H1 (cell line): ENCODE data around the gene ATP11A. TPM values are rescaled to one million over a fixed set of nuclear protein-coding genes. Genes with fewer than 3 reads are reported as not detected.
A peak's percentile ranks its signal among the peaks of the same experiment; 100 is the strongest.

Experiments
- CTCF ChIA-PET: fragments of 300-600 bp; sonication (Branson Sonifier 250); formaldehyde crosslinking; loops from one replicate; lab custom pipeline; 2021; ENCODE audit not compliant: partially characterized antibody; lab: Charles Lee
- POLR2A ChIA-PET: fragments of 300-600 bp; sonication (Branson Sonifier 250); formaldehyde crosslinking; loops from one replicate; lab custom pipeline; 2021; ENCODE audit warnings: inconsistent platforms; ENCODE audit not compliant: partially characterized antibody; lab: Charles Lee
- DNase-seq, 2 experiments: peaks; one replicate each; pipeline versions ENCODE4 v3.0.0 to v3.0.0-alpha.2; 2010 to 2022; ENCODE audit warnings: low spot score in 2 of 2, low read depth in 1 of 2, mixed read lengths in 1 of 2
- FAIRE-seq: peaks from 2 replicates; lab custom pipeline; 2011; peaks lifted over from hg19 to GRCh38; lab: Jason Lieb, UNC
- H2AFZ ChIP-seq: 2 replicates; pipeline ENCODE4 v1.8.1; 2012; ENCODE audit warnings: low read length, inconsistent platforms
- H2AK5ac ChIP-seq: 2 replicates; pipeline ENCODE4 v1.6.1; 2013; ENCODE audit warnings: low read depth, low read length
- H2BK120ac ChIP-seq: replicated peaks from 2 replicates; pipeline ENCODE3; 2013; ENCODE audit warnings: low read depth, low read length, inconsistent platforms
- H2BK12ac ChIP-seq: 2 replicates; pipeline ENCODE4 v1.6.1; 2013; ENCODE audit warnings: low read depth, low read length
- H2BK15ac ChIP-seq: 2 replicates; pipeline ENCODE4 v1.6.1; 2013; ENCODE audit warnings: low read length
- H2BK20ac ChIP-seq: 2 replicates; pipeline ENCODE4 v1.6.1; 2013; ENCODE audit warnings: low read length
- H2BK5ac ChIP-seq: 2 replicates; pipeline ENCODE4 v1.6.1; 2013; ENCODE audit warnings: low read depth, low read length
- H3K14ac ChIP-seq: 2 replicates; pipeline ENCODE4 v1.6.1; 2013; ENCODE audit warnings: inconsistent platforms; ENCODE audit not compliant: insufficient read length
- H3K18ac ChIP-seq: 2 replicates; pipeline ENCODE4 v1.6.1; 2013; ENCODE audit warnings: low read length; ENCODE audit errors: extremely low read depth
- H3K23ac ChIP-seq: 2 replicates; pipeline ENCODE4 v1.6.1; 2013; ENCODE audit warnings: inconsistent platforms; ENCODE audit not compliant: insufficient read length
- H3K23me2 ChIP-seq: 2 replicates; pipeline ENCODE4 v1.6.1; 2013; ENCODE audit warnings: low read depth, low read length
- H3K27ac ChIP-seq: 2 replicates; pipeline ENCODE4 v1.6.1; 2011; ENCODE audit warnings: low read depth, low read length, inconsistent platforms
- H3K27me3 ChIP-seq, 4 experiments: replicated peaks in 1 of 4; 1 replicate in 1 of 4; 2 replicates in 3 of 4; pipeline versions ENCODE4 v1.6.1 to v1.8.1; 2011 to 2013; ENCODE audit warnings: low read length in 3 of 4, mild to moderate bottlenecking in 3 of 4, inconsistent platforms in 2 of 4, mixed read lengths in 2 of 4, moderate library complexity in 1 of 4; ENCODE audit not compliant: control insufficient read depth in 3 of 4, insufficient read depth in 3 of 4; ENCODE audit errors: extremely low read depth in 1 of 4
- H3K36me3 ChIP-seq, 4 experiments: 2 replicates each; pipeline versions ENCODE4 v1.6.1 to v1.8.1; 2011 to 2013; ENCODE audit warnings: mild to moderate bottlenecking in 4 of 4, low read length in 3 of 4, moderate library complexity in 2 of 4, control low read depth in 1 of 4, inconsistent platforms in 1 of 4; ENCODE audit not compliant: insufficient read depth in 4 of 4, control insufficient read depth in 2 of 4
- H3K4ac ChIP-seq: replicated peaks from 2 replicates; pipeline ENCODE3; 2013; ENCODE audit warnings: low read length, low read depth, mixed read lengths, inconsistent platforms; ENCODE audit not compliant: insufficient read length
- H3K4me1 ChIP-seq, 4 experiments: replicated peaks in 1 of 4; 1 replicate in 1 of 4; 2 replicates in 3 of 4; pipeline versions ENCODE4 v1.6.1 to v1.8.1; 2011 to 2013; ENCODE audit warnings: low read length in 3 of 4, inconsistent platforms in 2 of 4, mixed read lengths in 1 of 4; ENCODE audit not compliant: insufficient read depth in 4 of 4, control insufficient read depth in 3 of 4
- H3K4me2 ChIP-seq, 2 experiments: 2 replicates each; pipeline versions ENCODE4 v1.6.1 to v1.8.1; 2011 to 2013; ENCODE audit warnings: low read depth in 2 of 2, low read length in 2 of 2, control low read depth in 1 of 2, inconsistent platforms in 1 of 2, mild to moderate bottlenecking in 1 of 2; ENCODE audit not compliant: insufficient read depth in 1 of 2
- H3K4me3 ChIP-seq, 4 experiments: fragments of 200-600, 300-600 bp in 1 of 4; sonication (generic), shearing (Covaris generic), sonication (Bioruptor Twin) in 1 of 4; 2 replicates each; pipeline versions ENCODE4 v1.5.1 to v1.8.1; 2011 to 2016; ENCODE audit warnings: low read length in 4 of 4, low read depth in 3 of 4, control low read depth in 2 of 4, inconsistent platforms in 2 of 4, mild to moderate bottlenecking in 2 of 4, mixed read lengths in 1 of 4, moderate library complexity in 1 of 4; ENCODE audit not compliant: insufficient read depth in 2 of 4; ENCODE audit errors: extremely low read depth in 1 of 4
- H3K56ac ChIP-seq: replicated peaks from 2 replicates; pipeline ENCODE3; 2013; ENCODE audit warnings: low read depth, mild to moderate bottlenecking, mixed read lengths, low read length, inconsistent platforms; ENCODE audit not compliant: insufficient read length
- H3K79me1 ChIP-seq: 2 replicates; pipeline ENCODE4 v1.6.1; 2013; ENCODE audit warnings: low read depth, low read length, control low read depth
- H3K79me2 ChIP-seq, 2 experiments: 2 replicates each; pipeline versions ENCODE4 v1.6.1 to v1.8.1; 2012 to 2013; ENCODE audit warnings: low read length in 2 of 2, mild to moderate bottlenecking in 2 of 2, inconsistent platforms in 1 of 2; ENCODE audit not compliant: insufficient read depth in 2 of 2, control insufficient read depth in 1 of 2
- H3K9ac ChIP-seq, 4 experiments: replicated peaks in 1 of 4; 1 replicate in 1 of 4; 2 replicates in 3 of 4; pipeline versions ENCODE4 v1.6.1 to v1.8.1; 2011 to 2013; ENCODE audit warnings: low read depth in 3 of 4, low read length in 3 of 4, control low read depth in 2 of 4, mild to moderate bottlenecking in 2 of 4, moderate library complexity in 2 of 4, inconsistent platforms in 1 of 4; ENCODE audit errors: extremely low read depth in 1 of 4
- H3K9me3 ChIP-seq, 2 experiments: 2 replicates each; pipeline versions ENCODE4 v1.6.1 to v1.8.1; 2012 to 2013; ENCODE audit warnings: mild to moderate bottlenecking in 2 of 2, moderate library complexity in 2 of 2, control low read depth in 1 of 2, inconsistent platforms in 1 of 2, low read depth in 1 of 2, low read length in 1 of 2, mixed read lengths in 1 of 2; ENCODE audit not compliant: insufficient read depth in 2 of 2
- H4K20me1 ChIP-seq, 2 experiments: replicated peaks in 1 of 2; 2 replicates each; pipeline versions ENCODE3 to v1.8.1; 2011 to 2013; ENCODE audit warnings: inconsistent platforms in 2 of 2, low read length in 2 of 2, mild to moderate bottlenecking in 1 of 2; ENCODE audit not compliant: insufficient read depth in 2 of 2, control insufficient read depth in 1 of 2
- H4K5ac ChIP-seq: 2 replicates; pipeline ENCODE4 v1.6.1; 2013; ENCODE audit warnings: low read length, low read depth, mixed read lengths, inconsistent platforms; ENCODE audit not compliant: insufficient read length
- H4K8ac ChIP-seq: 2 replicates; pipeline ENCODE4 v1.8.0; 2013; ENCODE audit warnings: mild to moderate bottlenecking, moderate library complexity, low read length, inconsistent platforms; ENCODE audit not compliant: insufficient read depth; ENCODE audit errors: extremely low read depth
- H4K91ac ChIP-seq: replicated peaks from 2 replicates; pipeline ENCODE3; 2013; ENCODE audit warnings: low read length, mixed read lengths, inconsistent platforms; ENCODE audit not compliant: insufficient read length
- CREB1 ChIP-seq: IDR thresholded peaks from 2 replicates; pipeline ENCODE4 v1.6.1; 2012; ENCODE audit warnings: inconsistent platforms
- WGBS, 2 experiments: shearing (Covaris generic) in 1 of 2; methylation state at CpG; one replicate each; pipeline versions ENCODE4 v1.1.6 to v1.1.7; 2013 to 2015; ENCODE audit warnings: low lambda C conversion rate in 2 of 2, mixed read lengths in 2 of 2, inconsistent platforms in 1 of 2, low coverage in 1 of 2, missing lambda C conversion rate in 1 of 2; ENCODE audit not compliant: insufficient replicate concordance in 2 of 2, insufficient coverage in 1 of 2, insufficient read length in 1 of 2; ENCODE audit errors: extremely low coverage in 1 of 2, missing lambda C conversion rate in 1 of 2; 5-methylcytosine and 5-hydroxymethylcytosine counted together
- polyA plus RNA-seq, 7 experiments: library from polyadenylated mRNA; depleted of rRNA in 3 of 7; stranded (reverse) in 5 of 7; unstranded in 2 of 7; fragments of >200 nt in 5 of 7; fragments of 200-250 nt in 2 of 7; gene quantifications; 1 replicate in 5 of 7; 2 replicates in 1 of 7; 4 replicates in 1 of 7; pipeline versions ENCODE4 v1.2.1 to v1.2.3, GENCODE V29; 2011 to 2013; ENCODE audit warnings: missing spikeins in 2 of 7, mixed read lengths in 2 of 7
- total RNA-seq: library from RNA; stranded (reverse); fragmentation: NEBNext Ultra II Directional; extraction: Animal tissue kit (Norgen Biotek cat#: 25700); gene quantifications from 2 replicates; pipeline ENCODE4 v1.2.1, GENCODE V29; 2021
- TF ChIP-seq, protein P1 (sequence below): IDR thresholded peaks from 2 replicates; pipeline ENCODE4 v1.6.1; 2012; ENCODE audit warnings: inconsistent platforms
- TF ChIP-seq, protein P2 (sequence below): IDR thresholded peaks from 2 replicates; pipeline ENCODE4 v1.6.1; 2012; ENCODE audit warnings: inconsistent platforms

Gene ATP11A
- total and polyA plus RNA-seq, 2 of the 8 experiments (the other 6 are each of a cell fraction or from before 2014, with no cell fraction given): 28.8 to 72.9 TPM

DNA sequence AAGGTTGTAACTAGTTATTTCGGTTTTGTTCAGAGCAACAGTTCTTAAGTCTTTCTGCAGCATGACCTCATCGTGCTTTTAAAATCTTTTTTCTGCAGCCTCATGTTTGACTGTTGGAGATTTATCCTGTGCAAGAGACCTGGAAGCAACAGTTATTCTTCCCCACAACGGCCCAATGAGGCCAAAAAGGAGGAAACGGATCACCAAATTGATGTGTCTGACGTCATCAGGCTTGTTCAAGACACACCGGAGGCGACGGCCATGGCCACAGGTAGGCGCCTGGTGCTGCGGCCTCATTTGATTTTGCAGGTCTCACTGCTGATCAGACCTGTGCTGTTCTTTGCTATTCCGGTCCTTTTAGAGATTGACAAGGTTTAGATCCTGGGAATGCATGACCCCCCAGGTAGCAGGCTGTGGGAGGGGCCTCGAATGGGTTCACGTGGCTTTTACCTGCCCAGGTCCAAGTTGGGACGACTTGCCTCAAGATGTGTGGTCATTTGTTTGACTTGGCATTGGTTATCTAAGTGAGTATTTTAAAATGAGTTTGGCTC, 212.3 kb downstream of the ATP11A start:
- ChIA-PET POLR2A (no interaction called here), CTCF (interaction anchor here (1.5 to 2.7 kb wide), 3 partner anchors 9 to 30 kb away, joined by 4 to 12 read pairs (median 5); no protein-coding TSS in a partner anchor)
- Histone ChIP-seq H4K91ac (no peak overlapping the region), H3K23me2 (no peaks in the 10 kb centered on the region; the same call in 1 of the 2 replicates), H3K4me2 (no peak overlapping the region), H2BK15ac (no peak overlapping the region), H2AK5ac (no peak overlapping the region), H2BK5ac (no peak overlapping the region), H3K4me1 (peaks cover 14 to 51% (median 27%) of the 10 kb centered on the region in 4 experiments), H3K79me2 (peaks cover 0 to 12% of the 10 kb centered on the region in 2 experiments; a peak in 1 of 4 replicates), H3K23ac (no peak overlapping the region), H3K79me1 (no peaks in the 10 kb centered on the region; the same call in 1 of the 2 replicates), H2BK12ac (no peak overlapping the region), H2BK20ac (no peak overlapping the region), H3K9ac (no peak overlapping the region), H4K20me1 (peaks cover 0 to 9% of the 10 kb centered on the region in 2 experiments), H3K27ac (no peak overlapping the region), H3K56ac (no peak overlapping the region), H3K36me3 (peaks cover 0 to 14% (median 0%) of the 10 kb centered on the region in 4 experiments; a peak in 2 of 8 replicates), H2AFZ (no peak overlapping the region), H3K4ac (no peak overlapping the region), H3K18ac (no peak overlapping the region), H3K14ac (no peak overlapping the region), H4K5ac (no peak overlapping the region), H2BK120ac (no peak overlapping the region), H4K8ac (no peak overlapping the region), H3K4me3 (no peak overlapping the region), H3K27me3 (no peaks in the 10 kb centered on the region), H3K9me3 (no peaks in the 10 kb centered on the region)
- peak; percentile 79 for FAIRE-seq
- 73% methylated on average over 14 of the region's 14 CpGs; no CpG with 5 or more reads in 1 of the 2 experiments for WGBS, 2 experiments
- TF ChIP-seq, protein P1, sequence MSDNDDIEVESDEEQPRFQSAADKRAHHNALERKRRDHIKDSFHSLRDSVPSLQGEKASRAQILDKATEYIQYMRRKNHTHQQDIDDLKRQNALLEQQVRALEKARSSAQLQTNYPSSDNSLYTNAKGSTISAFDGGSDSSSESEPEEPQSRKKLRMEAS: peak; percentile 20; the same call in 1 of the 2 replicates
- peak; percentile 56; the same call in 1 of the 2 replicates for TF ChIP-seq CREB1
- TF ChIP-seq, protein P2, sequence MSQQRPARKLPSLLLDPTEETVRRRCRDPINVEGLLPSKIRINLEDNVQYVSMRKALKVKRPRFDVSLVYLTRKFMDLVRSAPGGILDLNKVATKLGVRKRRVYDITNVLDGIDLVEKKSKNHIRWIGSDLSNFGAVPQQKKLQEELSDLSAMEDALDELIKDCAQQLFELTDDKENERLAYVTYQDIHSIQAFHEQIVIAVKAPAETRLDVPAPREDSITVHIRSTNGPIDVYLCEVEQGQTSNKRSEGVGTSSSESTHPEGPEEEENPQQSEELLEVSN: no peak
- no peak for DNase-seq
